Left ventricle myocardium inferior (tissue), 1 donor: ENCODE results near the gene STATH. TPM values are rescaled to one million over a fixed set of nuclear protein-coding genes. Genes with fewer than 3 reads are reported as not detected.

Experiments
- DNase-seq: peaks from one replicate; pipeline ENCODE4 v3.0.0-alpha.2; 2020
- H3K27ac ChIP-seq: fragments of 200-600 bp; replicated peaks from 2 replicates; pipeline ENCODE4 v1.8.0; 2021
- H3K27me3 ChIP-seq: fragments of 200-600 bp; 2 replicates; pipeline ENCODE4 v1.8.0; 2021; ENCODE audit warnings: low read depth
- H3K36me3 ChIP-seq: fragments of 200-600 bp; 2 replicates; pipeline ENCODE4 v1.8.0; 2021
- H3K4me1 ChIP-seq: fragments of 200-600 bp; 2 replicates; pipeline ENCODE4 v1.8.0; 2021
- H3K4me3 ChIP-seq: fragments of 200-600 bp; 2 replicates; pipeline ENCODE4 v1.8.0; 2021; ENCODE audit warnings: mild to moderate bottlenecking, moderate library complexity
- H3K9me3 ChIP-seq: fragments of 200-600 bp; replicated peaks from 2 replicates; pipeline ENCODE4 v1.8.0; 2021
- CTCF ChIP-seq: fragments of 200-600 bp; IDR thresholded peaks from 2 replicates; pipeline ENCODE4 v1.8.0; 2021; ENCODE audit warnings: antibody characterized with exemption, mild to moderate bottlenecking, borderline replicate concordance
- intact Hi-C: fragments of 100-400 bp; cut with micrococcal nuclease; formaldehyde crosslinking; loops from one replicate; pipeline ENCODE4 v1.11.0; 2022
- total RNA-seq: library from RNA; stranded (reverse); fragmentation: NEBNext Ultra II Directional; extraction: Animal tissue kit (Norgen Biotek cat#: 25700); gene quantifications from one replicate; pipeline ENCODE4 v1.2.1, GENCODE V29; 2021
- donor health status: DM: no; HTN: yes; CAD: no; lungs with severe emphysema.

STATH gene
- total RNA-seq, 1 donor from 2014 or later = not detected

DNA sequence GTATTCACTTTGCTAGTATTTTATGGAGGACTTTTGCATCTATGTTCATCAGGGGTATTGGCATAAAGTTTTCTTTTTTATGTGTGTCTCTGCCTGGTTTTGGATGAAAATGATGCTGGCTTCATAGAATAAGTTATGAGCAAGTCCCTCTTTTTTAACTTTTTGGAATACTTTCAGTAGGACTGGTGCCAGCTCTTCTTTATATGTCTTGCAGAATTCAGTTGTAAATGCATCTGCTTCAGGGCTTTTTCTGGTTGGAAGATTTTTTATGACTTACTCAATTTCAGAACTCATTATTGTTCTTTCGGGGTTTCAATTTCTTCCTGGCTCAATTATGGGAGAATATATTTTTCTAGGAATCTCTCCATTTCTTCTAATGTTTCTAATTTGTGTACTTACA is 21.1 kb upstream of the STATH start:
- no peak for DNase-seq
- H3K27ac ChIP-seq = no peak overlapping the region
- no peaks in the 10 kb centered on the region for H3K36me3 ChIP-seq
- no peaks in the 10 kb centered on the region for H3K4me1 ChIP-seq
- no peak overlapping the region for H3K4me3 ChIP-seq
- no peak for TF ChIP-seq CTCF
- intact Hi-C loops = no loop called here
- no peaks in the 10 kb centered on the region for H3K9me3 ChIP-seq
- H3K27me3 ChIP-seq = no peaks in the 10 kb centered on the region

DNA sequence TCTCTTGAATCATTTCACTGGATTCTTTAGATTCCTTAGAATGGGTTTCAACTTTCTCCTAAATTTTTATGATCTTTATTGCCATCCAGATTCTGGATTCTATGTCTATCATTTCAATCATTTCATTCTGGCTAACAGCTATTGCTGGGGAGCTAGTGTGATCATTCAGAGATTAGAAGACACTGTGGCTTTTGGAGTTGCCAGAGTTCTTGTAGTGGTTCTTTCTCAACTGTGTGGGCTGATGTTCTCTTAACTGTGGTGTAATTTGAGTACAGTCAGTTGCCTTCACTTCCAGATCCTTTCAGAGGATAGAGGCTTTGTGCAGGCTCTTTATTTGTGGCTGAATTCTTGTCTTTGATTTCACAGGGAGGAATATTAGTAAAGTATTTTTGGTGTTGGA is 18.2 kb upstream of the STATH start:
- Histone ChIP-seq H3K27ac (no peak overlapping the region), H3K9me3 (no peaks in the 10 kb centered on the region), H3K36me3 (no peaks in the 10 kb centered on the region), H3K27me3 (no peaks in the 10 kb centered on the region), H3K4me1 (no peaks in the 10 kb centered on the region), H3K4me3 (no peak overlapping the region)
- DNase-seq = no peak
- TF ChIP-seq CTCF = no peak
- intact Hi-C loops = no loop called here

- Histone ChIP-seq H3K27me3 (no peaks in the 10 kb centered on the region), H3K36me3 (no peaks in the 10 kb centered on the region), H3K9me3 (no peaks in the 10 kb centered on the region), H3K4me1 (no peaks in the 10 kb centered on the region), H3K4me3 (no peak overlapping the region), H3K27ac (no peak overlapping the region)
- intact Hi-C loops = no loop called here
- no peak for TF ChIP-seq CTCF
- no peak for DNase-seq
Measured at GRCh38 chr4:69984030-69984443, 11.7 kb upstream of the STATH start.

- DNase-seq = no peak
- no peak for TF ChIP-seq CTCF
Measured at GRCh38 chr4:69986663-69987062, 9.1 kb upstream of the STATH start.

DNA sequence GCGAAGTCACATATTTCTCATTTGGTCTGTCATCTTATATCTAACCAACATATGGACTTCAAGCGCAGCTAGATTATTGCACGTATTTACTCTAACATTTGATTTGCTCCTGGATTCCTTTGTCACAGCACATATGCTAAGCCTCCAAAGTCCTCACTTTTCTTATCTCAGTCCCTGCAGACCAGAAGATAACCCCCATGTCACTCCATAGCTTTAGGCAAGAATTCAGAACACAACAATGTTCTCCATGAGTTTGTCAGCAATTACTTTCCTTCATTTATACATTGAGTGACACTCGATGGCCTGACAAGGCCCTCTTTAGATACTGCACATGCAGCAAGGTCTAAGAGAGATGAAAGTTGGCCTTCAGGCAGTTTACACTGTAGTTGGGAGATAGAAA is 4.8 kb upstream of the STATH start:
- intact Hi-C loops = no loop called here
- Histone ChIP-seq H3K36me3 (no peaks in the 10 kb centered on the region), H3K27me3 (no peaks in the 10 kb centered on the region), H3K4me1 (no peaks in the 10 kb centered on the region), H3K27ac (no peak overlapping the region), H3K4me3 (no peak overlapping the region), H3K9me3 (no peaks in the 10 kb centered on the region)
- no peak for TF ChIP-seq CTCF
- no peak for DNase-seq

More at GRCh38 chr4:69986663-69987062, 9.1 kb upstream of the STATH start:
- intact Hi-C loops = no loop called here
- no peaks in the 10 kb centered on the region for H3K36me3 ChIP-seq
- no peak overlapping the region for H3K27ac ChIP-seq
- no peak overlapping the region for H3K4me3 ChIP-seq
- H3K4me1 ChIP-seq = no peaks in the 10 kb centered on the region
- H3K27me3 ChIP-seq = no peaks in the 10 kb centered on the region
- no peaks in the 10 kb centered on the region for H3K9me3 ChIP-seq

- Histone ChIP-seq H3K9me3 (no peaks in the 10 kb centered on the region), H3K4me1 (no peaks in the 10 kb centered on the region), H3K36me3 (no peaks in the 10 kb centered on the region), H3K4me3 (no peak overlapping the region), H3K27ac (no peak overlapping the region), H3K27me3 (no peaks in the 10 kb centered on the region)
- DNase-seq = no peak
- TF ChIP-seq CTCF = no peak
- intact Hi-C loops = no loop called here
Measured at GRCh38 chr4:69994782-69995181, 984 bp upstream of the STATH start.
